Measurements from ENCODE around the gene ZNF182.
"Not testable (repeated sequence)": the region's sequence is repeated elsewhere in the genome, so short reads cannot be mapped to it uniquely, and the experiment has no call there.

GRCh38 chrX:48009445-48009960 is 5.7 kb upstream of the ZNF182 start:
- TF ChIP-seq CTCF (IDR thresholded peaks at IDR 0.05); POLR2A (IDR thresholded peaks at IDR 0.05); EP300 (IDR thresholded peaks at IDR 0.05; ENCODE audit: low read depth): not testable (repeated sequence)

Data from transverse colon (tissue), 3 donors.